ENCODE measurements around the gene RMC1. TPM values are rescaled to one million over a fixed set of nuclear protein-coding genes. Genes with fewer than 3 reads are reported as not detected.

Gene RMC1
- total RNA-seq, 1 donor from 2014 or later = 17.7 TPM

- H3K27ac ChIP-seq = no peak overlapping the region
- H3K4me1 ChIP-seq = no peaks in the 10 kb centered on the region
- TF ChIP-seq POLR2AphosphoS5 (IDR thresholded peaks at IDR 0.05; ENCODE audit: insufficient read depth in 1 of 2, low read depth in 1 of 2) (no peak), CTCF (IDR thresholded peaks at IDR 0.05) (no peak), POLR2A (IDR thresholded peaks at IDR 0.05) (no peak)
- H3K9me3 ChIP-seq = no peaks in the 10 kb centered on the region
- DNase-seq (ENCODE audit: extremely low spot score in 2 of 2) = no peak
- intact Hi-C loops (cut with DNase I) = no loop called here
- H3K36me3 ChIP-seq = peaks cover 0 to 96% of the 10 kb centered on the region in 2 donors
- H3K4me3 ChIP-seq = no peak overlapping the region
- H3K27me3 ChIP-seq = no peaks in the 10 kb centered on the region
Observed at GRCh38 chr18:23541349-23542093, 38.2 kb downstream of the RMC1 start.

- Histone ChIP-seq H3K9me3 (no peaks in the 10 kb centered on the region), H3K4me3 (no peak overlapping the region), H3K27me3 (no peaks in the 10 kb centered on the region), H3K27ac (no peak overlapping the region), H3K4me1 (peaks cover 5% of the 10 kb centered on the region), H3K36me3 (peaks cover 0 to 96% of the 10 kb centered on the region in 2 donors)
- no peak for DNase-seq (ENCODE audit: extremely low spot score in 2 of 2)
- TF ChIP-seq POLR2A (IDR thresholded peaks at IDR 0.05) = no peak
- no peak for TF ChIP-seq POLR2AphosphoS5 (IDR thresholded peaks at IDR 0.05; ENCODE audit: insufficient read depth in 1 of 2, low read depth in 1 of 2)
- no peak for TF ChIP-seq CTCF (IDR thresholded peaks at IDR 0.05)
- intact Hi-C loops (cut with DNase I) = no loop called here
Observed at GRCh38 chr18:23542461-23542860, 39.1 kb downstream of the RMC1 start.

GRCh38 chr18:23545247-23545789, 42.0 kb downstream of the RMC1 start:
- H3K4me3 ChIP-seq = no peak overlapping the region
- intact Hi-C loops (cut with DNase I) = no loop called here
- H3K4me1 ChIP-seq = peaks cover 10% of the 10 kb centered on the region
- peaks cover 0 to 77% of the 10 kb centered on the region in 2 donors for H3K36me3 ChIP-seq
- H3K9me3 ChIP-seq = no peaks in the 10 kb centered on the region
- DNase-seq (ENCODE audit: extremely low spot score in 2 of 2) = no peak
- no peak for TF ChIP-seq CTCF (IDR thresholded peaks at IDR 0.05)
- TF ChIP-seq POLR2A (IDR thresholded peaks at IDR 0.05) = no peak
- no peak for TF ChIP-seq POLR2AphosphoS5 (IDR thresholded peaks at IDR 0.05; ENCODE audit: insufficient read depth in 1 of 2, low read depth in 1 of 2)
- no peaks in the 10 kb centered on the region for H3K27me3 ChIP-seq
- H3K27ac ChIP-seq = no peak overlapping the region

GRCh38 chr18:23547306-23547705, 44.0 kb downstream of the RMC1 start:
- DNase-seq (ENCODE audit: extremely low spot score in 2 of 2) = no peak
- peaks cover 0 to 71% of the 10 kb centered on the region in 2 donors for H3K36me3 ChIP-seq
- no peaks in the 10 kb centered on the region for H3K9me3 ChIP-seq
- intact Hi-C loops (cut with DNase I) = no loop called here
- H3K27me3 ChIP-seq = no peaks in the 10 kb centered on the region
- no peak overlapping the region for H3K27ac ChIP-seq
- no peak overlapping the region for H3K4me3 ChIP-seq
- TF ChIP-seq CTCF (IDR thresholded peaks at IDR 0.05) (no peak), POLR2A (IDR thresholded peaks at IDR 0.05) (no peak), POLR2AphosphoS5 (IDR thresholded peaks at IDR 0.05; ENCODE audit: insufficient read depth in 1 of 2, low read depth in 1 of 2) (no peak)
- H3K4me1 ChIP-seq = peaks cover 10% of the 10 kb centered on the region

- Histone ChIP-seq H3K4me3 (no peak overlapping the region), H3K27me3 (no peaks in the 10 kb centered on the region), H3K36me3 (peaks cover 0 to 71% of the 10 kb centered on the region in 2 donors), H3K9me3 (no peaks in the 10 kb centered on the region), H3K27ac (no peak overlapping the region), H3K4me1 (peaks cover 10% of the 10 kb centered on the region)
- TF ChIP-seq CTCF (IDR thresholded peaks at IDR 0.05) = no peak
- no peak for TF ChIP-seq POLR2A (IDR thresholded peaks at IDR 0.05)
- no peak for TF ChIP-seq POLR2AphosphoS5 (IDR thresholded peaks at IDR 0.05; ENCODE audit: insufficient read depth in 1 of 2, low read depth in 1 of 2)
- intact Hi-C loops (cut with DNase I) = no loop called here
- DNase-seq (ENCODE audit: extremely low spot score in 2 of 2) = no peak
Observed at GRCh38 chr18:23547846-23548245, 44.5 kb downstream of the RMC1 start.
